Mucosa of descending colon (tissue), 3 donors: Measurements from ENCODE around the gene DIABLO. TPM values are rescaled to one million over a fixed set of nuclear protein-coding genes. Genes with fewer than 3 reads are reported as not detected.
A peak's percentile ranks its signal among the peaks of the same experiment; 100 is the strongest.
"Not testable (repeated sequence)": the region's sequence is repeated elsewhere in the genome, so short reads cannot be mapped to it uniquely, and the experiment has no call there.

Experiments
- ATAC-seq: fragments of 200-7000 bp; cut with Tn5 transposase; one replicate; pipeline ENCODE4 v1.9.1; 2020; ENCODE audit warnings: mild to moderate bottlenecking, moderate library complexity
- DNase-seq, 3 donors: peaks; one replicate each; pipeline ENCODE4 v3.0.0-alpha.2; 2020
- H3K36me3 ChIP-seq: fragments of 200-600 bp; one replicate; pipeline ENCODE4 v1.8.0; 2021; ENCODE audit warnings: low read depth, mild to moderate bottlenecking
- H3K4me1 ChIP-seq: fragments of 200-600 bp; one replicate; pipeline ENCODE4 v1.8.0; 2021; ENCODE audit warnings: low read depth, mild to moderate bottlenecking
- H3K4me3 ChIP-seq: fragments of 200-600 bp; one replicate; pipeline ENCODE4 v1.8.0; 2021; ENCODE audit warnings: mild to moderate bottlenecking
- H3K9me3 ChIP-seq: fragments of 200-600 bp; one replicate; pipeline ENCODE4 v1.8.0; 2021; ENCODE audit warnings: mild to moderate bottlenecking
- CTCF ChIP-seq: fragments of 200-600 bp; IDR thresholded peaks from one replicate; pipeline ENCODE4 v1.8.0; 2022; ENCODE audit warnings: antibody characterized with exemption, mild to moderate bottlenecking
- intact Hi-C, 2 donors: fragments of 100-400 bp; cut with DNase I in 1 of 2; cut with micrococcal nuclease in 1 of 2; formaldehyde crosslinking; loops; one replicate each; pipeline versions ENCODE4 v1.11.0 to v1.11.1; 2022; cut with DNase I, micrococcal nuclease
- total RNA-seq, 3 donors: library from RNA; stranded (reverse); fragmentation: NEBNext Ultra II Directional in 2 of 3; extraction: Animal tissue kit (Norgen Biotek cat#: 25700) in 2 of 3; gene quantifications; one replicate each; pipeline versions ENCODE4 v1.2.1 to v1.2.4, GENCODE V29; 2021 to 2023
- donor health status: DM: no; HTN: no; CAD: no; lungs with moderate emphysema.
- donor health status: DM: no; HTN: no; CAD: no.
- donor health status: DM: no; HTN: yes; CAD: no.

The DIABLO gene
- total RNA-seq, 3 donors from 2014 or later = 35.6 to 42.9 (median 41.6) TPM

- DNase-seq = peak; percentile 76 to 86 (median 83)
- intact Hi-C loops = no loop called here
- H3K36me3 ChIP-seq = no peaks in the 10 kb centered on the region
- H3K4me1 ChIP-seq = peaks cover 8% of the 10 kb centered on the region
- no peak for TF ChIP-seq CTCF
- peak within 1 kb of the TSS; percentile 9 for H3K4me3 ChIP-seq
- peak; percentile 88 for ATAC-seq
- no peaks in the 10 kb centered on the region for H3K9me3 ChIP-seq
Observed at GRCh38 chr12:122203301-122204166, 22.3 kb downstream of the DIABLO start, which contains the start of gene B3GNT4. TSS of gene B3GNT4 (plus strand) at chr12:122203709. CDS start at chr12:122204619, 910 bp downstream.

GRCh38 chr12:122202811-122203210 is 23.0 kb downstream of the DIABLO start:
- H3K4me1 ChIP-seq, DNase-seq, intact Hi-C loops, H3K36me3 ChIP-seq, H3K4me3 ChIP-seq, H3K9me3 ChIP-seq, ATAC-seq: not testable (repeated sequence)

- intact Hi-C loops = no loop called here
- Histone ChIP-seq H3K4me3 (no peak overlapping the region), H3K36me3 (no peaks in the 10 kb centered on the region), H3K9me3 (no peaks in the 10 kb centered on the region), H3K4me1 (peaks cover 8% of the 10 kb centered on the region)
- no peak for ATAC-seq
- no peak for DNase-seq
- TF ChIP-seq CTCF = no peak
Observed at GRCh38 chr12:122202017-122202416, 23.8 kb downstream of the DIABLO start.

GRCh38 chr12:122201381-122201780 is 24.5 kb downstream of the DIABLO start:
- ATAC-seq (no peak), DNase-seq (no peak)
- Histone ChIP-seq H3K4me3 (no peak overlapping the region), H3K9me3 (no peaks in the 10 kb centered on the region), H3K36me3 (no peaks in the 10 kb centered on the region), H3K4me1 (peaks cover 8% of the 10 kb centered on the region)
- TF ChIP-seq CTCF = no peak
- intact Hi-C loops = no loop called here

GRCh38 chr12:122200541-122201175 is 25.2 kb downstream of the DIABLO start:
- no peak for TF ChIP-seq CTCF
- DNase-seq = no peak
- no peaks in the 10 kb centered on the region for H3K9me3 ChIP-seq
- intact Hi-C loops = no loop called here
- H3K4me3 ChIP-seq = no peak overlapping the region
- peak; percentile 7 for ATAC-seq
- no peaks in the 10 kb centered on the region for H3K36me3 ChIP-seq
- H3K4me1 ChIP-seq = peaks cover 8% of the 10 kb centered on the region
